ENCODE data around the gene STK11.

Gene STK11

DNA sequence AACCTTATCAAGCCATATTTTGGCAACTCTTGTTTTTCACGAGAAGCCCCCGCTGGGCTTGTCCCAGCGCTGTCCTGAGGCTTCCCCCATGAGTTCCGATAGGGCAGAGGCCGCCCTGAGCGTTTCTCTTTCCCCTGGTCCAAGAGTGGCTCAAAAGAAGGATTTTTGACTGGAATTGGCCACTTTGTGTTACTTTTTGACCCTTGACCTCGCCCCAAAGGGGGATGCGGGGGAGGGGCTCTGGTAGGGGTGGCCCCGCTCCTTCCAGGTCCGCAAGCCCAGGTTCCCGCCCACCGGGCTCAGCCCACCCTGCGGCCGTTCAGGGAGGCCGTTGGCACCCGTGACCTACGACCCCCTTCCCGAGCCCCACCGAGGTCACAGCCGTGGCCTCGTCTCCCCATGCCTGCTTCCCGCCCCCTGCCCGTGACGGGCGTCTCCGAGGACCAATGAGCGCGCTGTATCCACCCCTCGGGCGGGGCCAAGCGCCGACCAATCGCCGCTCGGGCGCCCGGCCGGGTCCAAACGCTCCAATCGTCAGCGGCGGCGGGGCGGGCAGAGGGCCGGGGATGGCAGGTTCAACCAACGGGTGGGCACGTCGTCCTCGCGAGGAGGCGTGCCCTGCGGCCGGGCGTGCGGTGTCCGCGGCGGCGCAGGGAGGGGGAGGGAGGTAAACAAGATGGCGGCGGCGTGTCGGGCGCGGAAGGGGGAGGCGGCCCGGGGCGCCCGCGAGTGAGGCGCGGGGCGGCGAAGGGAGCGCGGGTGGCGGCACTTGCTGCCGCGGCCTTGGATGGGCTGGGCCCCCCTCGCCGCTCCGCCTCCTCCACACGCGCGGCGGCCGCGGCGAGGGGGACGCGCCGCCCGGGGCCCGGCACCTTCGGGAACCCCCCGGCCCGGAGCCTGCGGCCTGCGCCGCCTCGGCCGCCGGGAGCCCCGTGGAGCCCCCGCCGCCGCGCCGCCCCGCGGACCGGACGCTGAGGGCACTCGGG is at the start of gene STK11:
Gene STK11 (plus strand): TSS at position 665 of the 986 bp plus-strand sequence. CDS start 1,136 bp downstream, outside the sequence.
- H3K27me3 ChIP-seq (ENCODE audit: insufficient read depth, low read depth): no peaks in the 10 kb centered on the region
- peaks cover 32% of the 10 kb centered on the region for H3K4me1 ChIP-seq (ENCODE audit: low read depth, poor library complexity, severe bottlenecking)
- no peak within 1 kb of the TSS for H3K27ac ChIP-seq
- H2AFZ ChIP-seq (ENCODE audit: low read depth): peak within 1 kb of the TSS; percentile 76
- no peaks in the 10 kb centered on the region for H3K36me3 ChIP-seq (ENCODE audit: insufficient read depth)
- H3K4me2 ChIP-seq: peak within 1 kb of the TSS; percentile 78
- H3K4me3 ChIP-seq (IDR thresholded peaks at IDR 0.05; ENCODE audit: insufficient read depth, low read depth, low read length): no peak within 1 kb of the TSS
- peak within 1 kb of the TSS; percentile 18; the same call in 1 of the 2 replicates for H3K9ac ChIP-seq
- TF ChIP-seq, protein P1, sequence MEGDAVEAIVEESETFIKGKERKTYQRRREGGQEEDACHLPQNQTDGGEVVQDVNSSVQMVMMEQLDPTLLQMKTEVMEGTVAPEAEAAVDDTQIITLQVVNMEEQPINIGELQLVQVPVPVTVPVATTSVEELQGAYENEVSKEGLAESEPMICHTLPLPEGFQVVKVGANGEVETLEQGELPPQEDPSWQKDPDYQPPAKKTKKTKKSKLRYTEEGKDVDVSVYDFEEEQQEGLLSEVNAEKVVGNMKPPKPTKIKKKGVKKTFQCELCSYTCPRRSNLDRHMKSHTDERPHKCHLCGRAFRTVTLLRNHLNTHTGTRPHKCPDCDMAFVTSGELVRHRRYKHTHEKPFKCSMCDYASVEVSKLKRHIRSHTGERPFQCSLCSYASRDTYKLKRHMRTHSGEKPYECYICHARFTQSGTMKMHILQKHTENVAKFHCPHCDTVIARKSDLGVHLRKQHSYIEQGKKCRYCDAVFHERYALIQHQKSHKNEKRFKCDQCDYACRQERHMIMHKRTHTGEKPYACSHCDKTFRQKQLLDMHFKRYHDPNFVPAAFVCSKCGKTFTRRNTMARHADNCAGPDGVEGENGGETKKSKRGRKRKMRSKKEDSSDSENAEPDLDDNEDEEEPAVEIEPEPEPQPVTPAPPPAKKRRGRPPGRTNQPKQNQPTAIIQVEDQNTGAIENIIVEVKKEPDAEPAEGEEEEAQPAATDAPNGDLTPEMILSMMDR (conservative IDR thresholded peaks at IDR 0.05; ENCODE audit: low read depth, low read length): no peak
- no peaks in the 10 kb centered on the region for H4K20me1 ChIP-seq (ENCODE audit: insufficient read depth)
- peaks cover 40% of the 10 kb centered on the region for H3K79me2 ChIP-seq (ENCODE audit: insufficient read depth, low read depth)

DNA sequence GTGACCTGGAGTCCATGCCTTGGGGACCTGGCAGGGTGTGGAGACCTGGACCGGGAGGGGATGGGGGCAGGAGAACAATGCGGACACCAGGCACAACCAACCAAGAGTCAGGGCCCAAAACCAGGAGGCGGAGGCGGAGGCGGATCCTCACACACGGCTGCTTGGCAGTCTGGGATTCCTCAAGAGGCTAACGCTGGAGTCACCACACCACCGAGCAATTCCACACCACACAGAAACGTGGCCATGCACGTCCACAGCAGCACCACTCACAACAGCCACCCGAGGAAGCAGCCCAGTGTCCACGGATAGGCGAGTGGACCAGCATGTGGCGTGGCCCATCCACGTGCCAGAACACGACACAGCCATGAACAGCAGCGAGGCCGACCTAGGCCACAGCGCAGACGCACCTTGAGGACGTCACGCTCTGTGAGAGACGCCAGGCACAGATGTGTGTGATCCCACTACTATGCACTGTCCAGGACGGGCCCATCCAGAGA is 49.2 kb upstream of the STK11 start:
- Histone ChIP-seq H3K27ac (no peak overlapping the region), H3K9ac (no peak overlapping the region), H4K20me1 (ENCODE audit: insufficient read depth) (no peaks in the 10 kb centered on the region), H3K4me1 (ENCODE audit: low read depth, poor library complexity, severe bottlenecking) (no peaks in the 10 kb centered on the region), H3K4me2 (no peak overlapping the region), H3K27me3 (ENCODE audit: insufficient read depth, low read depth) (no peaks in the 10 kb centered on the region), H3K36me3 (ENCODE audit: insufficient read depth) (no peaks in the 10 kb centered on the region), H3K4me3 (IDR thresholded peaks at IDR 0.05; ENCODE audit: insufficient read depth, low read depth, low read length) (no peak overlapping the region), H3K79me2 (ENCODE audit: insufficient read depth, low read depth) (no peaks in the 10 kb centered on the region), H2AFZ (ENCODE audit: low read depth) (no peak overlapping the region)
- TF ChIP-seq, protein P1 (conservative IDR thresholded peaks at IDR 0.05; ENCODE audit: low read depth, low read length): no peak

- H3K27ac ChIP-seq: no peak overlapping the region
Measured at GRCh38 chr19:1156830-1157615, 48.6 kb upstream of the STK11 start.

More at GRCh38 chr19:1156830-1157615, 48.6 kb upstream of the STK11 start:
- TF ChIP-seq, protein P1 (conservative IDR thresholded peaks at IDR 0.05; ENCODE audit: low read depth, low read length): no peak
- H3K4me1 ChIP-seq (ENCODE audit: low read depth, poor library complexity, severe bottlenecking): no peaks in the 10 kb centered on the region
- no peak overlapping the region for H3K4me2 ChIP-seq
- H3K9ac ChIP-seq: no peak overlapping the region
- no peaks in the 10 kb centered on the region for H3K36me3 ChIP-seq (ENCODE audit: insufficient read depth)
- H3K27me3 ChIP-seq (ENCODE audit: insufficient read depth, low read depth): no peaks in the 10 kb centered on the region
- no peak overlapping the region for H2AFZ ChIP-seq (ENCODE audit: low read depth)
- no peaks in the 10 kb centered on the region for H3K79me2 ChIP-seq (ENCODE audit: insufficient read depth, low read depth)
- H3K4me3 ChIP-seq (IDR thresholded peaks at IDR 0.05; ENCODE audit: insufficient read depth, low read depth, low read length): no peak overlapping the region
- H4K20me1 ChIP-seq (ENCODE audit: insufficient read depth): no peaks in the 10 kb centered on the region
